ENCODE measurements around the gene GAK. TPM values are rescaled to one million over a fixed set of nuclear protein-coding genes. Genes with fewer than 3 reads are reported as not detected.
A peak's percentile ranks its signal among the peaks of the same experiment; 100 is the strongest.

Gene GAK
- total and polyA plus RNA-seq, 2 experiments from 2014 or later: 59.8 to 144 TPM

DNA sequence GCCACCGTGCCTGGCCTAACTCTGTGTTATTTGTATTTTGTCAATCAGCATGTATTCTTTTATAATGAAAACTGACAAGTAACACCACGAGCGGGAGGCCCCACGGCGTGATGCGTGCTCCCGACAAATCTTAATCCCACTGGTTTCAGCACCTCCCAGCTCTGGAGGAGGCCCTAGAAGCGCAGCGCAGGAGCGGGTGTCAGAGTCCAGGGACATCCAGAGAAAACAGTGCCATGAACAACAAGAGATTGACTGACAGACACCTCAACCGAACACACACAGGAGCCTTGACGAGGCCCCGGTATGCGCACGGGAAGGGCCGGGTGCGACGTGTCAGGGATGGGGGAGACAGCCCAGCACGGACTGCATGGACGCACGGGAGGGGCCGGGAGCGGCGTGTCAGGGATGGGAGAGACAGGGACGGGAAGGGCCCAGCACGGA, 23.0 kb downstream of the GAK start:
- no peak overlapping the region for H3K4me3 ChIP-seq
- H3K4me1 ChIP-seq (ENCODE audit: low read depth): no peaks in the 10 kb centered on the region
- no peak overlapping the region for H3K27ac ChIP-seq
- TF ChIP-seq, protein P1, sequence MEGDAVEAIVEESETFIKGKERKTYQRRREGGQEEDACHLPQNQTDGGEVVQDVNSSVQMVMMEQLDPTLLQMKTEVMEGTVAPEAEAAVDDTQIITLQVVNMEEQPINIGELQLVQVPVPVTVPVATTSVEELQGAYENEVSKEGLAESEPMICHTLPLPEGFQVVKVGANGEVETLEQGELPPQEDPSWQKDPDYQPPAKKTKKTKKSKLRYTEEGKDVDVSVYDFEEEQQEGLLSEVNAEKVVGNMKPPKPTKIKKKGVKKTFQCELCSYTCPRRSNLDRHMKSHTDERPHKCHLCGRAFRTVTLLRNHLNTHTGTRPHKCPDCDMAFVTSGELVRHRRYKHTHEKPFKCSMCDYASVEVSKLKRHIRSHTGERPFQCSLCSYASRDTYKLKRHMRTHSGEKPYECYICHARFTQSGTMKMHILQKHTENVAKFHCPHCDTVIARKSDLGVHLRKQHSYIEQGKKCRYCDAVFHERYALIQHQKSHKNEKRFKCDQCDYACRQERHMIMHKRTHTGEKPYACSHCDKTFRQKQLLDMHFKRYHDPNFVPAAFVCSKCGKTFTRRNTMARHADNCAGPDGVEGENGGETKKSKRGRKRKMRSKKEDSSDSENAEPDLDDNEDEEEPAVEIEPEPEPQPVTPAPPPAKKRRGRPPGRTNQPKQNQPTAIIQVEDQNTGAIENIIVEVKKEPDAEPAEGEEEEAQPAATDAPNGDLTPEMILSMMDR (IDR thresholded peaks at IDR 0.05; ENCODE audit: low read depth, low read length): no peak
- DNase-seq (ENCODE audit: low read depth in 1 of 2, low spot score in 1 of 2): no peak
- H3K9me3 ChIP-seq (ENCODE audit: low read depth): no peaks in the 10 kb centered on the region
- H3K27me3 ChIP-seq: no peaks in the 10 kb centered on the region
- no peaks in the 10 kb centered on the region for H3K36me3 ChIP-seq

DNA sequence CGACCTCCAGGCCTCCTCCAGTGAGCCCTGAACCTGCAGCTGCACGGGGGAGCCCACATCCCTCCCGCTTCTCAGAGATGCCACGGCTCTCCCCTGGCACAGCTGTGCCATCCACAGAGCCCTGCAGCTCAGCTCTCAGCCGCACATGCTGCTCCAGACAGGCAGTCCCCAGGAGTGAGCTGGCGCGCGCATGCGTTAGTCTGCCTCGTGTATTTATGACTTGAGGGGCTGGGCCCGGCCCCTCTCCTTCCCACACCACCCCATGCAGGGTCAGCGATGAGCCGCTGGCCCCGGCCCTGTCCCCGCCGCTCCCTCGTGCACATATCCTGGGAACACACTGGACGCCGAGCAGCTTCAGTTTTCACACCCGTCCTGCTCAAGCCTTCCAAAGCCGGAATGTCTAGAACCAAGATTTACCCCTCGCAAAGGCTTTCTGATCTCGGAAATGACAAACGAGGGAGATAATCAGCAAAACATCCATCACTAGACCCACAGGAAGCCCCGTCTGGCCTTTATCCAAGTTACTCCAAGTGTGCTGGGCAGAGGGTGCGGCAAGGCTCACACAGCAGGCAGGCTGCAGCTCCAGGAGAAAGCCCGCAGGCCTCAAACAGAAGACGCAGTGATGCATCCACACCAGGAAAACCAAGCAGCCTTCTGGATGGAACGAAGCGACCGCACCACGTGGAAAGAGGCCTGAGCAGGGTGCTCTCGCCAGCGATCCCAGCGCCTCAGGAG, 24.3 kb downstream of the GAK start:
- H3K4me1 ChIP-seq (ENCODE audit: low read depth): no peaks in the 10 kb centered on the region
- H3K27ac ChIP-seq: no peak overlapping the region
- DNase-seq (ENCODE audit: low read depth in 1 of 2, low spot score in 1 of 2): peak in 1 of 2 donors; percentile 66
- TF ChIP-seq, protein P1 (IDR thresholded peaks at IDR 0.05; ENCODE audit: low read depth, low read length): no peak
- no peaks in the 10 kb centered on the region for H3K9me3 ChIP-seq (ENCODE audit: low read depth)
- no peaks in the 10 kb centered on the region for H3K27me3 ChIP-seq
- H3K4me3 ChIP-seq: no peak overlapping the region
- no peaks in the 10 kb centered on the region for H3K36me3 ChIP-seq

DNA sequence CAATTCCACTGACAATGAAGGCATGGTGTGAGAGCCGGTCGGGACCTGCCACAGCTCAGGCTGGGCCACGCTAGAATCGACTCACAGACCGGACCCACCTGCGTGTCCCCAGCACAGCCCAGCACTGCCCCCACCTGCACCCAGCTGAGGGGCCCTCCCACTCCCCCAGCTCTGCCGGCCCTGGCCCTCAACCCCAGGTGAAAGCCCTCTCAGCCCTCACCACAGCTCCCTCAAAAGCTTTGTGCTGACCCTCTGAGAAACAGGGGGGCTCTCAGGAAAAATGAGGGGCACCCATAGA, 25.1 kb downstream of the GAK start:
- Histone ChIP-seq H3K27ac (no peak overlapping the region), H3K9me3 (ENCODE audit: low read depth) (no peaks in the 10 kb centered on the region), H3K4me1 (ENCODE audit: low read depth) (no peaks in the 10 kb centered on the region), H3K4me3 (no peak overlapping the region), H3K27me3 (no peaks in the 10 kb centered on the region), H3K36me3 (no peaks in the 10 kb centered on the region)
- no peak for DNase-seq (ENCODE audit: low read depth in 1 of 2, low spot score in 1 of 2)
- TF ChIP-seq, protein P1 (IDR thresholded peaks at IDR 0.05; ENCODE audit: low read depth, low read length): no peak

DNA sequence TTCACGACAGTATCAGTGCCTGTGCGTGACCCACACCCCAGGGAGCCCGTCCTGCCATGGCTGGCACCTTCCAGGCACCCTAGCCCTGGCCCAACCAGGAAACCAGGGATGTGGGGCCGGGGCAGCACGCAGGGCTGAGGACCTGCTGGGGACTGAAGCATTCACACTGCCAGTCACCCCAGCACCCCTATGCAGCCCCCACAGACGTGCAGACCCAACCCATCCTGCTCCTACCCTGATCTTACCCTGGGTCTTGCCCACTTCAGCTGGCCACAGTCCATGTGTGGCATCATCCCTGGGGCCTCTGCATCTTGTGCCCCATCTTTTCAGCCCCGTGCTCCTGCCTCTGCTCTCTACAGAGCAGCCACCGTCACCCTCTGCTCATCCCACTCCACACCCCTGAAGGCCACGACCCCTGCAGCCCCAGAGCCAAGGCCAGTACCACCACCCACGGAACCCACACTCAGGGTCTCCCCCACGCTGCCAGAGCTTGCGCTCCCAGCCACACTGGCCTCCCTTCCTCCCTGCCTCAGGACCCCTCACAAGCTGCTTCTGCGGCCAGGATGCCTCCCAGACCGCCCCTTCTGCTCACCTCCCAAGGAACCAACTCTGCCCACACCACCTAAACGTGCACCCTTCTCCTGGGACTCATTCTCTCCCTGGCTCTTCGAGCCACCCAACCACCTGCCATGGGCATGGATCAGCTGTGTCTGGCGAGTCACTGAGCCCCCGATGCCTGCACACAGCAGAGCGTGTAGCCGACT, 25.6 kb downstream of the GAK start:
- H3K9me3 ChIP-seq (ENCODE audit: low read depth): no peaks in the 10 kb centered on the region
- TF ChIP-seq, protein P1 (IDR thresholded peaks at IDR 0.05; ENCODE audit: low read depth, low read length): no peak
- no peak for DNase-seq (ENCODE audit: low read depth in 1 of 2, low spot score in 1 of 2)
- no peak overlapping the region for H3K27ac ChIP-seq
- H3K4me3 ChIP-seq: no peak overlapping the region
- H3K36me3 ChIP-seq: no peaks in the 10 kb centered on the region
- H3K27me3 ChIP-seq: no peaks in the 10 kb centered on the region
- H3K4me1 ChIP-seq (ENCODE audit: low read depth): no peaks in the 10 kb centered on the region

DNA sequence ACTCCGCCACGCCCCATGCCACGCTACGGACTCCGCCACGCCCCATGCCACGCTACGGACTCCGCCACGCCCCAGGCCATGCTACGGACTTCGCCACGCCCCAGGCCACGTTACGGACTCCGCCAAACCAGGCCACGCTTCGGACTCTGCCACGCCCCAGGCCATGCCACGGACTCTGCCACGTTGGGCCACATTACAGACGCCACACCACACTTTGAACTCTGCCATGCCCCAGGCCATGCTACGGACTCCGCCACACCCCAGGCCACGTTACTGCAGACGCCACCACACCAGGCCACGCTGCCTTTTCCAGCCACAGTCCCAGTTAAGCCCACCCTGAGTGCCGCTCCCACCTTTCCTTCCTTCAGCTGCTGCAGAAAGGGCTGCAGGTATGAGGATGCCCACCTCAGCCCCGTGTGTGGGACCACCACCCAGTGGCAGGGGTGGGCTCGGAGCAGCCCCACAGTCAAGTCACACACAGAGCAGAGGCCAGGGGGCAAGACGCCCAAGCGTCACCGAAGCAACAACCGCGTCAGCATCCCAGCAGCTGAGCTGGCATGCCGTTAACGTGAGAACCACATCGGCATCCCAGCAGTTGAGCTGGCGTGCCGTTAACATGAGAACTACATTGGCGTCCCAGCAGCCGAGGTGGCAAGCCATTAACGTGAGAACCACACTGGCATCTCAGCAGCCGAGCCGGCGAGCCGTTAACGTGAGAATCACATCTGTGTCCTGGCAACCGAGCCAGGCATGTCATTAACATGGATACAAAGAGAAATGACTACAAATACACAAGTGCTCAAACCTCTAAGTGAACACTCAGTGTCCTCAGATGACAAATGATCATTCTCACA, 26.4 kb downstream of the GAK start:
- Histone ChIP-seq H3K36me3 (no peaks in the 10 kb centered on the region), H3K27ac (no peak overlapping the region), H3K9me3 (ENCODE audit: low read depth) (no peaks in the 10 kb centered on the region), H3K4me3 (no peak overlapping the region), H3K4me1 (ENCODE audit: low read depth) (no peaks in the 10 kb centered on the region), H3K27me3 (no peaks in the 10 kb centered on the region)
- DNase-seq (ENCODE audit: low read depth in 1 of 2, low spot score in 1 of 2): no peak
- TF ChIP-seq, protein P1 (IDR thresholded peaks at IDR 0.05; ENCODE audit: low read depth, low read length): no peak

Data from cardiac muscle cell (in vitro differentiated cells and primary cell).